ENCODE measurements around the gene PCDH15.

Gene PCDH15

DNA sequence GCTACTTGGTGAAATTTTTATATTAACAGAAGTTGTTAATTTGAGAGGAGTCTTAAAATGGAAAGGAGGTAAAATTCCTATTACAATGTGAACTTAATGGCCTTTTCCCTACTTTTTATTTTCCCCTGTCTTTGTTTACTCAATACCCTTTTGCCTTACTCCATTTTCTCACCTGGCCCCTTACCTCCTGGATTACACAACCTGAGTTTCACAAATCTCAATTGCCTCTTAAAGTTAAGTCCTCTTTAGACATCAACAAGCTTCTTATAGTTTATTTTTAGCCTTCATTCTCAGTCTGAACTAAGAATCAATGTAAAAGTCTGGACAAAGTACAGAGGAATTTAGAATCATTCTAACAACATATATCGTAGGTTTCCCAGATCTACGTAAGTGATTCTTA lies 247.0 kb downstream of the PCDH15 start:
- H3K4me2 ChIP-seq (ENCODE audit: low read depth, low read length), result no peak overlapping the region
- TF ChIP-seq, protein P1, sequence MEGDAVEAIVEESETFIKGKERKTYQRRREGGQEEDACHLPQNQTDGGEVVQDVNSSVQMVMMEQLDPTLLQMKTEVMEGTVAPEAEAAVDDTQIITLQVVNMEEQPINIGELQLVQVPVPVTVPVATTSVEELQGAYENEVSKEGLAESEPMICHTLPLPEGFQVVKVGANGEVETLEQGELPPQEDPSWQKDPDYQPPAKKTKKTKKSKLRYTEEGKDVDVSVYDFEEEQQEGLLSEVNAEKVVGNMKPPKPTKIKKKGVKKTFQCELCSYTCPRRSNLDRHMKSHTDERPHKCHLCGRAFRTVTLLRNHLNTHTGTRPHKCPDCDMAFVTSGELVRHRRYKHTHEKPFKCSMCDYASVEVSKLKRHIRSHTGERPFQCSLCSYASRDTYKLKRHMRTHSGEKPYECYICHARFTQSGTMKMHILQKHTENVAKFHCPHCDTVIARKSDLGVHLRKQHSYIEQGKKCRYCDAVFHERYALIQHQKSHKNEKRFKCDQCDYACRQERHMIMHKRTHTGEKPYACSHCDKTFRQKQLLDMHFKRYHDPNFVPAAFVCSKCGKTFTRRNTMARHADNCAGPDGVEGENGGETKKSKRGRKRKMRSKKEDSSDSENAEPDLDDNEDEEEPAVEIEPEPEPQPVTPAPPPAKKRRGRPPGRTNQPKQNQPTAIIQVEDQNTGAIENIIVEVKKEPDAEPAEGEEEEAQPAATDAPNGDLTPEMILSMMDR (IDR thresholded peaks at IDR 0.05; ENCODE audit: low read length), result no peak
- no peak for TF ChIP-seq EZH2phosphoT487 (IDR thresholded peaks at IDR 0.05; ENCODE audit: low read length)
- no peak overlapping the region for H3K27ac ChIP-seq (ENCODE audit: low read length)
- H3K9ac ChIP-seq (ENCODE audit: low read length), result no peak overlapping the region
- no peaks in the 10 kb centered on the region; the same call in 1 of the 2 replicates for H3K9me3 ChIP-seq (replicated peaks; ENCODE audit: insufficient read depth, low read length)
- H3K36me3 ChIP-seq (replicated peaks; ENCODE audit: insufficient read depth, low read length), result no peaks in the 10 kb centered on the region
- no peaks in the 10 kb centered on the region for H3K4me1 ChIP-seq (ENCODE audit: low read length)
- H3K9me2 ChIP-seq (replicated peaks; ENCODE audit: insufficient read depth, low read length), result no peaks in the 10 kb centered on the region
- H3K4me3 ChIP-seq (ENCODE audit: low read length), result no peak overlapping the region
- no peaks in the 10 kb centered on the region for H4K20me1 ChIP-seq (ENCODE audit: insufficient read depth, low read length)
- H3K79me2 ChIP-seq (ENCODE audit: low read length), result no peaks in the 10 kb centered on the region
- H3F3A ChIP-seq (ENCODE audit: insufficient read depth, low read length), result no peaks in the 10 kb centered on the region
- DNase-seq, result no peak
- no peaks in the 10 kb centered on the region for H3K27me3 ChIP-seq (replicated peaks; ENCODE audit: insufficient read depth, low read length)
- no peak overlapping the region for H2AFZ ChIP-seq (ENCODE audit: low read length)

DNA sequence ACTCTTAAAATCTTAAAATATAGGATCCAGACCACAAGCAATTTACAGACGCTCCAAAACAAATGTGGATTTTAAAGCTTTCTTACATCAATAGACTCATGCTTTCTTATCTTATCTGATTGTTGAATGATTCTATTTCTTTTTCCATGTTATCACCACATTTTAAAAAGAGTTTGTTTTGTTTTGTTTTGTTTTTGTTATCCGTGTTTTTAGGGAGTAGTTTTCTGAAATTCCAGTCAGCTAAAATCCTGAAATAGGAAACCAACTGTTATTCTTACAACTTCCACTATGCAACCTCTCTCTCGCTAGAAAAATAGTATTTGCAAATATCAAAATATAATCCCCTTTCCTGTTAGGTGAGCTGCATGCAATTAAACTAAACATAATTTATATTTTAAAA lies 251.0 kb downstream of the PCDH15 start:
- Histone ChIP-seq H3K9me2 (replicated peaks; ENCODE audit: insufficient read depth, low read length) (no peaks in the 10 kb centered on the region), H3K36me3 (replicated peaks; ENCODE audit: insufficient read depth, low read length) (no peaks in the 10 kb centered on the region), H3K79me2 (ENCODE audit: low read length) (no peaks in the 10 kb centered on the region), H3K4me3 (ENCODE audit: low read length) (no peak overlapping the region), H4K20me1 (ENCODE audit: insufficient read depth, low read length) (no peaks in the 10 kb centered on the region), H3K27me3 (replicated peaks; ENCODE audit: insufficient read depth, low read length) (no peaks in the 10 kb centered on the region), H2AFZ (ENCODE audit: low read length) (no peak overlapping the region), H3F3A (ENCODE audit: insufficient read depth, low read length) (no peaks in the 10 kb centered on the region), H3K9ac (ENCODE audit: low read length) (no peak overlapping the region), H3K4me2 (ENCODE audit: low read depth, low read length) (no peak overlapping the region), H3K9me3 (replicated peaks; ENCODE audit: insufficient read depth, low read length) (no peaks in the 10 kb centered on the region; the same call in 1 of the 2 replicates), H3K27ac (ENCODE audit: low read length) (no peak overlapping the region), H3K4me1 (ENCODE audit: low read length) (no peaks in the 10 kb centered on the region)
- no peak for DNase-seq
- TF ChIP-seq EZH2 (optimal IDR thresholded peaks at IDR 0.05; ENCODE audit: low read depth, low read length), result no peak
- no peak for TF ChIP-seq EZH2phosphoT487 (IDR thresholded peaks at IDR 0.05; ENCODE audit: low read length)
- TF ChIP-seq, protein P1 (IDR thresholded peaks at IDR 0.05; ENCODE audit: low read length), result no peak

DNA sequence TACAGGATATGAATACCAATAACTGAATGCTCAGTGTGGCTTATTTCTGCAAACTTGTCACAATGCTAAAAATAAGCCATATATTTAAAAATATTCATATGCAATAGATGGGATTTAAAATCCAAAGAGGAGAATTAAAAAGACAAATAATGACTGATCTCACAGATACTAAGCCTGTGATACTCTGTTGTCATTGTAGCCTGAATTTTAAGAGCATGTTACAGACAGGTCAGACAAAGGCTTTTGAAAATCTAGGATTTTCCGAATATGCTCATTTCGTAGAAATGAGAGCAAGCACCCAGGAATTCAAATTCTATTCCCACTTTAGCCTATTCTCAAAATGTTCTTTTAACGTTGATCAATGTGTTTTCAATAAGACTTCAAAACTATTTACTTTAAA lies 269.7 kb downstream of the PCDH15 start:
- H3F3A ChIP-seq (ENCODE audit: insufficient read depth, low read length), result no peaks in the 10 kb centered on the region
- H3K4me3 ChIP-seq (ENCODE audit: low read length), result no peak overlapping the region
- TF ChIP-seq, protein P1 (IDR thresholded peaks at IDR 0.05; ENCODE audit: low read length), result no peak
- TF ChIP-seq EZH2phosphoT487 (IDR thresholded peaks at IDR 0.05; ENCODE audit: low read length), result no peak
- no peak for TF ChIP-seq EZH2 (optimal IDR thresholded peaks at IDR 0.05; ENCODE audit: low read depth, low read length)
- no peaks in the 10 kb centered on the region for H3K79me2 ChIP-seq (ENCODE audit: low read length)
- H3K9me3 ChIP-seq (replicated peaks; ENCODE audit: insufficient read depth, low read length), result no peaks in the 10 kb centered on the region
- H3K4me2 ChIP-seq (ENCODE audit: low read depth, low read length), result no peak overlapping the region
- H3K4me1 ChIP-seq (ENCODE audit: low read length), result no peaks in the 10 kb centered on the region
- no peak overlapping the region for H3K27ac ChIP-seq (ENCODE audit: low read length)
- H3K27me3 ChIP-seq (replicated peaks; ENCODE audit: insufficient read depth, low read length), result no peaks in the 10 kb centered on the region
- no peak overlapping the region for H2AFZ ChIP-seq (ENCODE audit: low read length)
- no peak for DNase-seq
- no peaks in the 10 kb centered on the region for H4K20me1 ChIP-seq (ENCODE audit: insufficient read depth, low read length)
- no peaks in the 10 kb centered on the region for H3K9me2 ChIP-seq (replicated peaks; ENCODE audit: insufficient read depth, low read length)
- H3K36me3 ChIP-seq (replicated peaks; ENCODE audit: insufficient read depth, low read length), result no peaks in the 10 kb centered on the region
- H3K9ac ChIP-seq (ENCODE audit: low read length), result no peak overlapping the region

All from MM.1S (cell line).